Gastrocnemius medialis (tissue), 4 donors: ENCODE measurements around the gene ENTREP1. TPM values are rescaled to one million over a fixed set of nuclear protein-coding genes. Genes with fewer than 3 reads are reported as not detected.
A peak's percentile ranks its signal among the peaks of the same experiment; 100 is the strongest.

Experiments used
- ATAC-seq, 2 donors: fragments of 150-250 bp; one replicate each; pipeline ENCODE4 v1.9.1; 2016
- DNase-seq, 2 donors: peaks; one replicate each; pipeline ENCODE4 v3.0.0-alpha.2; 2019
- H3K27ac ChIP-seq, 4 donors: fragments of 200-600 bp; sonication (generic); 1 replicate in 1 of 4; 2 replicates in 3 of 4; pipeline ENCODE4 v1.5.1; 2016 to 2018; ENCODE audit warnings: mild to moderate bottlenecking in 2 of 4, moderate library complexity in 1 of 4
- H3K27me3 ChIP-seq, 3 donors: fragments of 200-600 bp; sonication (generic) in 2 of 3; 1 replicate in 1 of 3; 2 replicates in 2 of 3; pipeline versions ENCODE4 v1.5.1 to v1.6.0; 2016 to 2019; ENCODE audit warnings: mild to moderate bottlenecking in 1 of 3, moderate library complexity in 1 of 3
- H3K36me3 ChIP-seq, 2 donors: fragments of 200-600 bp; sonication (generic) in 1 of 2; one replicate each; pipeline ENCODE4 v1.5.1; 2017 to 2018
- H3K4me1 ChIP-seq, 2 donors: fragments of 200-600 bp; sonication (generic) in 1 of 2; one replicate each; pipeline ENCODE4 v1.5.1; 2016 to 2017; ENCODE audit warnings: mild to moderate bottlenecking in 2 of 2
- H3K4me3 ChIP-seq, 4 donors: fragments of 200-600 bp; sonication (generic) in 3 of 4; 1 replicate in 1 of 4; 2 replicates in 3 of 4; pipeline ENCODE4 v1.5.1; 2016 to 2019; ENCODE audit warnings: mild to moderate bottlenecking in 2 of 4
- H3K9me3 ChIP-seq, 3 donors: fragments of 200-600 bp; sonication (generic) in 2 of 3; 1 replicate in 1 of 3; 2 replicates in 2 of 3; pipeline ENCODE4 v1.5.1; 2016 to 2019
- POLR2A ChIP-seq, 2 donors: fragments of 450-650 bp; IDR thresholded peaks; one replicate each; pipeline ENCODE4 v1.6.1; 2017; ENCODE audit warnings: antibody characterized with exemption in 2 of 2, mild to moderate bottlenecking in 2 of 2, moderate library complexity in 2 of 2
- in situ Hi-C, 4 donors: fragments of 200-750 bp; cut with MboI; loops; one replicate each; pipeline versions ENCODE4 v1.15.0 to v1.8.0; 2017; ENCODE audit warnings: low sequenced_read_pairs in 4 of 4
- intact Hi-C: fragments of 100-400 bp; cut with DNase I; formaldehyde crosslinking; loops from one replicate; pipeline ENCODE4 v1.15.1; 2023; ENCODE audit warnings: low total_unique reads
- total RNA-seq, 4 donors: library from RNA; depleted of rRNA; stranded (reverse); fragments of >200 nt; gene quantifications; one replicate each; pipeline versions ENCODE4 v1.1.0 to v1.2.3, GENCODE V29; 2016
- TF ChIP-seq, protein P1 (sequence below), 5 experiments: fragments of 450-650 bp in 3 of 5; fragments of 200-600 bp in 2 of 5; sonication (generic) in 2 of 5; IDR thresholded peaks in 4 of 5; conservative IDR thresholded peaks in 1 of 5; 1 replicate in 4 of 5; 2 replicates in 1 of 5; pipeline ENCODE4 v1.5.1; 2016 to 2019; ENCODE audit warnings: antibody characterized with exemption in 5 of 5, mild to moderate bottlenecking in 3 of 5, moderate library complexity in 3 of 5

Gene ENTREP1
- total RNA-seq, 4 donors from 2014 or later, result 10.8 to 26.8 (median 17.1) TPM

DNA sequence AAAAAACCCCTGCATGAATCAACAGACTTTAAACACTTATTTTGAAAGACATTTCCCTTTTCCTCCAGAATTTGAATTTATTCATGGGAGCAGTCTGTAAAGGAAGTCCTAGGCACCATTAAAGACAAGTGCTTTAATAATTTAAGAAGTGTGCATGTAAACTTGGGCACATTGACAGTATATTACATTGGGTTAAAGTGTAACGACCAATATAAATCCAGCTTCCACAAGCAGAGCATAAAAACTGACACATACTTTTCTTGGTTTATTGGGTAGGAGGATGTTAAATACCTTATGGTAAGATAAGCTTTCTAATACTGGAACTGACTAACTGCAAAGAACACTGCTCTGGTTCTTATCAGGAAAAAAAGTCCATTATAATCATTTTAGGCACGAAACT is 1.2 kb upstream of the ENTREP1 start:
- intact Hi-C loops (loop anchor here (2.0 to 10.0 kb wide), 5 partner anchors 49 to 1281 kb away; no protein-coding TSS in a partner anchor), in situ Hi-C loops (loop anchor here in 3 of 4 donors (10.0 to 25.0 kb wide), 4 partner anchors 61 to 213 kb away; no protein-coding TSS in a partner anchor)
- no peak for TF ChIP-seq POLR2A (IDR thresholded peaks at IDR 0.05)
- TF ChIP-seq, protein P1, sequence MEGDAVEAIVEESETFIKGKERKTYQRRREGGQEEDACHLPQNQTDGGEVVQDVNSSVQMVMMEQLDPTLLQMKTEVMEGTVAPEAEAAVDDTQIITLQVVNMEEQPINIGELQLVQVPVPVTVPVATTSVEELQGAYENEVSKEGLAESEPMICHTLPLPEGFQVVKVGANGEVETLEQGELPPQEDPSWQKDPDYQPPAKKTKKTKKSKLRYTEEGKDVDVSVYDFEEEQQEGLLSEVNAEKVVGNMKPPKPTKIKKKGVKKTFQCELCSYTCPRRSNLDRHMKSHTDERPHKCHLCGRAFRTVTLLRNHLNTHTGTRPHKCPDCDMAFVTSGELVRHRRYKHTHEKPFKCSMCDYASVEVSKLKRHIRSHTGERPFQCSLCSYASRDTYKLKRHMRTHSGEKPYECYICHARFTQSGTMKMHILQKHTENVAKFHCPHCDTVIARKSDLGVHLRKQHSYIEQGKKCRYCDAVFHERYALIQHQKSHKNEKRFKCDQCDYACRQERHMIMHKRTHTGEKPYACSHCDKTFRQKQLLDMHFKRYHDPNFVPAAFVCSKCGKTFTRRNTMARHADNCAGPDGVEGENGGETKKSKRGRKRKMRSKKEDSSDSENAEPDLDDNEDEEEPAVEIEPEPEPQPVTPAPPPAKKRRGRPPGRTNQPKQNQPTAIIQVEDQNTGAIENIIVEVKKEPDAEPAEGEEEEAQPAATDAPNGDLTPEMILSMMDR (IDR thresholded peaks at IDR 0.05 in 4 of 5, conservative IDR thresholded peaks at IDR 0.05 in 1 of 5), result no peak
- no peaks in the 10 kb centered on the region for H3K27me3 ChIP-seq
- no peaks in the 10 kb centered on the region for H3K9me3 ChIP-seq
- no peak for DNase-seq
- H3K36me3 ChIP-seq, result no peaks in the 10 kb centered on the region
- H3K4me3 ChIP-seq, result peak overlapping the region in 3 of 4 donors; percentile 64 to 81 (median 79)
- ATAC-seq, result no peak
- H3K4me1 ChIP-seq, result peaks cover 26 to 27% of the 10 kb centered on the region in 2 donors
- peak overlapping the region in 2 of 4 donors; percentile 84 to 98 for H3K27ac ChIP-seq

DNA sequence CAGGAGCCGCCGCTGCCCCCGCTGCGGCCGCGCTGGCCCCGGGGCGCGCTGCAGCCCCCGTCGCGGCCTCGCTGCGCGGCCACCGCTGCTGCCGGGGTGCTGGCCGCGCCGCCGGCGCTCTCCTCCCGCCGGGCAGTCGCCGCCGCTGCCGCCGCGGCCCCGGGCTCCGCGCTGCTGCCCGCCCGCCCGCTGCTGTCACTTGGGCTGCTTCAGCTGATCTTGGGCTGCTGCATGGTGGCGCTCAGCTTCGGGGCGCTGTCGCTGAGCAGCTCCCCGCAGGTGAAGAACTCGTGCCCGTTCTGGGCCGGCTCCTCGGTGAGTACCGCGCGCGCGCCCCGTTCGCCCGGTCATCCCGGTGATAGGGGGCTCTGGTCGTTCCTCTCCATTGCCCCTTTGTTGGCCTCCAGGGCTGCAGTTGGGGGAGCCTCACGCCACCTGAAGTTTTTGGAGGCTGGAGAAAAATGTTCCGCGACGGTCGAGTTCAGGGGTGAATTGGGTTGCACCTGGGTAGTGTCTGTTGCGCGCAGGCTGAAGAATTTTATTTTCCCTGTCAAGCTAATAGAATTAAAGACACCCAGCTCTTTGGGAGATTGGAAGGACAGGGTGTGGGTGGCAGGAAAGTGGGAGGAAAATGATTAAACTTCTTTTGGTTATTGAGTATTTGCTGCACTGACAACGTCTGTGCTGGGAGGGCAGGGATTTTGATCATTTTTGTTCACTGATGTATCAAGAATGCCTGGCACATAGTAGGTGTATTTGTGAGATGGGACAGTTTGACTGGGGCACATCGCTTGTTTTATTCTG is 596 bp downstream of the ENTREP1 start:
- ATAC-seq (peak; percentile 52 to 61), DNase-seq (peak; percentile 22 to 35)
- no peaks in the 10 kb centered on the region for H3K36me3 ChIP-seq
- H3K27me3 ChIP-seq, result no peaks in the 10 kb centered on the region
- peak overlapping the region; percentile 54 to 71 (median 67) for H3K4me3 ChIP-seq
- peak overlapping the region; percentile 84 to 98 (median 96) for H3K27ac ChIP-seq
- H3K9me3 ChIP-seq, result no peaks in the 10 kb centered on the region
- in situ Hi-C loops (loop anchor here in 2 of 4 donors (10.0 kb wide), 2 partner anchors 59 to 69 kb away; no protein-coding TSS in a partner anchor), intact Hi-C loops (loop anchor here (2.0 to 10.0 kb wide), 6 partner anchors 51 to 1279 kb away; no protein-coding TSS in a partner anchor)
- peaks cover 35% of the 10 kb centered on the region in 2 donors for H3K4me1 ChIP-seq
- TF ChIP-seq, protein P1 (IDR thresholded peaks at IDR 0.05 in 4 of 5, conservative IDR thresholded peaks at IDR 0.05 in 1 of 5), result peak in 1 of 5 experiments; percentile 9
- TF ChIP-seq POLR2A (IDR thresholded peaks at IDR 0.05), result no peak

DNA sequence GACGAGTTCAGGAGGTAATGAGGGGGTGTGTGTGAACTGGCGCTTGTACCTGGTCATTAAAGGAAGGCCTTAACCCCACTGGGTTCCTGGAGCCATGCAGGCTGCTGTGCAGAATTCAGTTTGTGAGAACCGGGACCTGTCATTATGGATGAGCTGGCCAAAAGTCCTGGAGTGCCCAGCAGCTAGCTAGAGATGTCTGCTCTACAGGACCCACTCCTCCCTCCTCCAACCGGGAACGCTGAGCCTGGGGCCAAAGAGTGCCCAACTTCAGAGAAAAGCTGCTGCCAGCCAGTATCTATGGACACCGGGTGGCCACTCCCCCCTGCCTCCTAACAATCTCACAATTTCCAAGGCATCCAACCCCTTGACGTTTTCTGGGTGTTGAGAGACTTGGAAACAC is 1.2 kb downstream of the ENTREP1 start:
- in situ Hi-C loops (loop anchor here in 2 of 4 donors (10.0 kb wide), 2 partner anchors 59 to 69 kb away; no protein-coding TSS in a partner anchor), intact Hi-C loops (loop anchor here (5.0 to 10.0 kb wide), 4 partner anchors 51 to 1279 kb away; no protein-coding TSS in a partner anchor)
- TF ChIP-seq POLR2A (IDR thresholded peaks at IDR 0.05), result no peak
- TF ChIP-seq, protein P1 (IDR thresholded peaks at IDR 0.05 in 4 of 5, conservative IDR thresholded peaks at IDR 0.05 in 1 of 5), result no peak
- ATAC-seq (peak in 1 of 2 donors; percentile 12), DNase-seq (peak in 1 of 2 donors; percentile 41)
- Histone ChIP-seq H3K9me3 (no peaks in the 10 kb centered on the region), H3K36me3 (no peaks in the 10 kb centered on the region), H3K27me3 (no peaks in the 10 kb centered on the region), H3K27ac (peak overlapping the region; percentile 84 to 97 (median 95)), H3K4me3 (peak overlapping the region; percentile 54 to 71 (median 67)), H3K4me1 (peaks cover 37 to 39% of the 10 kb centered on the region in 2 donors)

DNA sequence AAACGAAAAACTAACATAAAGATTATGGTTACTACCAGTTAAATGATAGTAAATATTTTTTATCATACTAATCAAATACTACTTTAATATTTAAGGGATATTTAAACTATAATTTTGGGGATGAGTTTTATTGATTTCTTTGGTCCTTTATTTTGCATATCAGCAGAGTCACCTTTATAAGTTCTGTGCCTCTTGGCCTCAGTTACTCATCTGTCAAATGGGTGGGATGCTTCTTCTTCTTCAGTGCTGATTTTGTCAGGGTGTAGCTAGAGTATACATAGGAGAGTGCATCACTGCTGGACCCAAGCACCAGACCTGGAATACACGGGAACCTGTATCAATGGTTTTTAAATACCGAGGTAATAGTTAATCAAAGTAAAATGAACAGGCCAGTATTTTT is 5.6 kb downstream of the ENTREP1 start:
- Histone ChIP-seq H3K4me3 (no peak overlapping the region), H3K9me3 (no peaks in the 10 kb centered on the region), H3K36me3 (no peaks in the 10 kb centered on the region), H3K4me1 (peaks cover 57 to 72% of the 10 kb centered on the region in 2 donors), H3K27me3 (no peaks in the 10 kb centered on the region), H3K27ac (peak overlapping the region in 2 of 4 donors; percentile 38 to 48)
- TF ChIP-seq POLR2A (IDR thresholded peaks at IDR 0.05), result no peak
- TF ChIP-seq, protein P1 (IDR thresholded peaks at IDR 0.05 in 4 of 5, conservative IDR thresholded peaks at IDR 0.05 in 1 of 5), result no peak
- DNase-seq (no peak), ATAC-seq (no peak)
- in situ Hi-C loops (loop anchor here in 1 of 4 donors (10.0 kb wide), 1 partner anchor 64 kb away; no protein-coding TSS in a partner anchor), intact Hi-C loops (no loop called here)
